Common myeloid progenitor, CD34-positive (primary cell): Measurements from ENCODE around the gene RETSAT.
A peak's percentile ranks its signal among the peaks of the same experiment; 100 is the strongest.
"Not testable (repeated sequence)": the region's sequence is repeated elsewhere in the genome, so short reads cannot be mapped to it uniquely, and the experiment has no call there.

Source experiments
- CTCF ChIA-PET: fragments of 350-600 bp; sonication (Branson Sonifier 250); formaldehyde crosslinking; loops from one replicate; lab custom pipeline; 2021; ENCODE audit warnings: antibody characterized with exemption; lab: Charles Lee
- POLR2A ChIA-PET: fragments of 350-600 bp; sonication (Branson Sonifier 250); formaldehyde crosslinking; loops from one replicate; lab custom pipeline; 2021; ENCODE audit warnings: antibody characterized with exemption; lab: Charles Lee
- DNase-seq, 3 donors: peaks; one replicate each; pipeline versions ENCODE4 v3.0.0 to v3.0.0-alpha.2; 2013
- H3K27ac ChIP-seq, 2 experiments: 1 replicate in 1 of 2; 2 replicates in 1 of 2; pipeline ENCODE4 v1.7.0; 2013; ENCODE audit warnings: inconsistent platforms in 2 of 2, low read length in 2 of 2, mild to moderate bottlenecking in 2 of 2, low read depth in 1 of 2, moderate library complexity in 1 of 2; ENCODE audit not compliant: severe bottlenecking in 2 of 2, insufficient read depth in 1 of 2, poor library complexity in 1 of 2
- H3K27me3 ChIP-seq, 5 experiments: replicated peaks in 2 of 5; 1 replicate in 3 of 5; 2 replicates in 2 of 5; pipeline versions ENCODE4 v1.6.1 to v1.7.0; 2013; ENCODE audit warnings: low read length in 4 of 5, mild to moderate bottlenecking in 2 of 5, moderate library complexity in 2 of 5, inconsistent platforms in 1 of 5; ENCODE audit not compliant: insufficient read depth in 5 of 5, control insufficient read depth in 4 of 5
- H3K36me3 ChIP-seq, 4 experiments: 1 replicate in 2 of 4; 2 replicates in 2 of 4; pipeline versions ENCODE4 v1.6.1 to v1.7.0; 2013; ENCODE audit warnings: low read length in 3 of 4, control low read depth in 1 of 4, mild to moderate bottlenecking in 1 of 4; ENCODE audit not compliant: control insufficient read depth in 4 of 4, insufficient read depth in 4 of 4
- H3K4me1 ChIP-seq, 4 experiments: 1 replicate in 3 of 4; 2 replicates in 1 of 4; pipeline versions ENCODE4 v1.6.1 to v1.7.1; 2013; ENCODE audit warnings: low read length in 3 of 4, mild to moderate bottlenecking in 3 of 4, control low read depth in 1 of 4, inconsistent platforms in 1 of 4, moderate library complexity in 1 of 4; ENCODE audit not compliant: control insufficient read depth in 4 of 4, insufficient read depth in 4 of 4; ENCODE audit errors: control extremely low read depth in 1 of 4
- H3K4me3 ChIP-seq, 7 experiments: 1 replicate in 4 of 7; 2 replicates in 3 of 7; pipeline versions ENCODE4 v1.5.1 to v1.7.0; 2013; ENCODE audit warnings: mild to moderate bottlenecking in 7 of 7, low read length in 6 of 7, moderate library complexity in 6 of 7, inconsistent platforms in 2 of 7, low read depth in 2 of 7, control low read depth in 1 of 7; ENCODE audit not compliant: insufficient read depth in 4 of 7, control insufficient read depth in 1 of 7; ENCODE audit errors: extremely low read depth in 1 of 7
- H3K9me3 ChIP-seq, 5 experiments: 1 replicate in 4 of 5; 2 replicates in 1 of 5; pipeline versions ENCODE4 v1.6.1 to v1.7.1; 2013; ENCODE audit warnings: low read length in 4 of 5, mild to moderate bottlenecking in 2 of 5, inconsistent platforms in 1 of 5, low read depth in 1 of 5, moderate library complexity in 1 of 5; ENCODE audit not compliant: control insufficient read depth in 4 of 5, insufficient read depth in 2 of 5; ENCODE audit errors: control extremely low read depth in 1 of 5
- WGBS: methylation state at CpG from one replicate; pipeline ENCODE4 v1.1.5; 2013; ENCODE audit not compliant: insufficient coverage; 5-methylcytosine and 5-hydroxymethylcytosine counted together

RETSAT gene

GRCh38 chr2:85324639-85325465, 29.5 kb downstream of the RETSAT start:
- POLR2A ChIA-PET = no interaction called here
- Histone ChIP-seq H3K27ac (peak overlapping the region; percentile 97 to 99), H3K9me3 (no peaks in the 10 kb centered on the region), H3K27me3 (no peaks in the 10 kb centered on the region), H3K4me3 (peak overlapping the region in 6 of 7 experiments; percentile 6 to 97 (median 96)), H3K36me3 (peaks cover 21 to 61% (median 41%) of the 10 kb centered on the region in 4 experiments), H3K4me1 (peaks cover 16 to 49% (median 39%) of the 10 kb centered on the region in 4 experiments)
- no peak for DNase-seq
- CTCF ChIA-PET = interaction anchor here (1.3 to 1.5 kb wide), 4 partner anchors 15 to 227 kb away, joined by 3 to 5 read pairs (median 4); no protein-coding TSS in a partner anchor
- 68% methylated on average over 7 of the region's 10 CpGs for WGBS

- H3K4me1 ChIP-seq = peaks cover 16 to 47% (median 35%) of the 10 kb centered on the region in 4 experiments
- H3K9me3 ChIP-seq, POLR2A ChIA-PET, H3K4me3 ChIP-seq, H3K27me3 ChIP-seq, H3K27ac ChIP-seq, DNase-seq: not testable (repeated sequence)
- H3K36me3 ChIP-seq = peaks cover 25 to 68% (median 45%) of the 10 kb centered on the region in 4 experiments
- WGBS = 95% methylated on average over 5 of the region's 11 CpGs
- CTCF ChIA-PET = interaction anchor here (1.0 kb wide), 1 partner anchor 9 kb away, joined by 3 read pairs; no protein-coding TSS in a partner anchor
Observed at GRCh38 chr2:85323988-85324367, 30.4 kb downstream of the RETSAT start.

DNA sequence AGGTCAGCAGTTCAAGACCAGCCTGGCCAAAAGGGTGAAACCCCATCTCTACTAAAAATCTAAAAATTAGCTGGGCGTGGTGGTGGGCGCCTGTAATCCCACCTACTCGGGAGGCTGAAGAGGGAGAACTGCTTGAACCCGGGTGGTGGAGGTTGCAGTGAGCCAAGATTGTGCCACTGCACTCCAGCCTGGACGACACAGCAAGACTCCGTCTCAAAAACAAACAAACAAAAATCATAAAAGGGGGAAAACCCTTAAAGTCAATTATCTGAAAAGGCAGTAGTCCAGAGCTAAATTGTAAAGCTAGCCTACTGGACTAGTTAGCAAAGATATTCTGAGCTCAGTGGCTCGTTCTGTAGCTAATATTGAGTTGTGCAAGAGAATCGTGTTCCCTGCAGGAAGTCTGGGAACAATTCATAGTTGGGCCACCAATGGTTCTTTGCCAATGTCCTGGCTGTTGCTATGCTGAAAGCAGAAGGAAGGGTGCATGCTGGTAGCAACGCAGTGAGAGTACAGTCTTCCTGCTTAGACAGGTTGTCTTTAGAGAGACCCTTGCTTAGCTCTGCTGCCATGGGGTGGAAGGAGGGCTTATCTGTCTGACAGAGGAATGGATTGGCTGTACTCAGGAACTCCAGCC, 30.9 kb downstream of the RETSAT start:
- Histone ChIP-seq H3K27me3 (no peaks in the 10 kb centered on the region), H3K36me3 (peaks cover 29 to 73% (median 49%) of the 10 kb centered on the region in 4 experiments), H3K27ac (no peak overlapping the region), H3K4me3 (no peak overlapping the region), H3K4me1 (peaks cover 16 to 42% (median 32%) of the 10 kb centered on the region in 4 experiments), H3K9me3 (no peaks in the 10 kb centered on the region)
- CTCF ChIA-PET = interaction anchor here (1.0 to 1.2 kb wide), 2 partner anchors 8 to 13 kb away, joined by 3 to 4 read pairs; no protein-coding TSS in a partner anchor
- POLR2A ChIA-PET = no interaction called here
- DNase-seq = no peak
- WGBS = 94% methylated on average over 7 of the region's 9 CpGs

- H3K36me3 ChIP-seq = peaks cover 32 to 85% (median 58%) of the 10 kb centered on the region in 4 experiments
- CTCF ChIA-PET = interaction anchor here (0.6 to 4.6 kb wide), 5 partner anchors 10 to 37 kb away, joined by 3 to 19 read pairs (median 3); no protein-coding TSS in a partner anchor
- no peaks in the 10 kb centered on the region for H3K9me3 ChIP-seq
- H3K4me1 ChIP-seq = peaks cover 3 to 12% (median 4%) of the 10 kb centered on the region in 4 experiments
- DNase-seq = no peak
- no peaks in the 10 kb centered on the region for H3K27me3 ChIP-seq
- POLR2A ChIA-PET = no interaction called here
- WGBS = 94% methylated on average over 4 of the region's 4 CpGs
- peak overlapping the region in 1 of 2 experiments; percentile 23 for H3K27ac ChIP-seq
- H3K4me3 ChIP-seq = no peak overlapping the region
Observed at GRCh38 chr2:85319796-85320195, 34.5 kb downstream of the RETSAT start.

- DNase-seq = no peak
- POLR2A ChIA-PET = interaction anchor here (1.5 kb wide), 1 partner anchor 9 kb away, joined by 6 read pairs; the partner anchor contains the start of gene TGOLN2
- CTCF ChIA-PET = interaction anchor here (1.0 to 4.6 kb wide), 2 partner anchors 9 to 18 kb away, joined by 6 to 19 read pairs; no protein-coding TSS in a partner anchor
- Histone ChIP-seq H3K27ac (no peak overlapping the region), H3K4me3 (no peak overlapping the region), H3K36me3 (peaks cover 26 to 83% (median 51%) of the 10 kb centered on the region in 4 experiments), H3K4me1 (peaks cover 0 to 6% (median under 1%) of the 10 kb centered on the region in 4 experiments), H3K9me3 (no peaks in the 10 kb centered on the region), H3K27me3 (no peaks in the 10 kb centered on the region)
- 90% methylated on average over 11 of the region's 11 CpGs for WGBS
Observed at GRCh38 chr2:85318222-85319074, 35.9 kb downstream of the RETSAT start.

- peaks cover 19 to 60% (median 36%) of the 10 kb centered on the region in 4 experiments for H3K36me3 ChIP-seq
- CTCF ChIA-PET = interaction anchor here (1.6 kb wide), 1 partner anchor 8 kb away, joined by 3 read pairs; no protein-coding TSS in a partner anchor
- H3K27me3 ChIP-seq, H3K27ac ChIP-seq, H3K4me3 ChIP-seq, DNase-seq, H3K4me1 ChIP-seq, POLR2A ChIA-PET, H3K9me3 ChIP-seq: not testable (repeated sequence)
- WGBS = no CpG with 5 or more reads among the region's 5 CpGs
Observed at GRCh38 chr2:85315921-85316320, 38.4 kb downstream of the RETSAT start.
